Uterus (tissue), 4 donors: ENCODE data around the gene ANO7. TPM values are rescaled to one million over a fixed set of nuclear protein-coding genes. Genes with fewer than 3 reads are reported as not detected.

ENCODE experiments used
- DNase-seq, 2 donors: peaks; one replicate each; pipeline ENCODE4 v3.0.0-alpha.2; 2019 to 2020
- H3K27ac ChIP-seq, 2 donors: fragments of 200-600 bp; sonication (generic); 1 replicate in 1 of 2; 2 replicates in 1 of 2; pipeline ENCODE4 v1.5.1; 2016 to 2018
- H3K27me3 ChIP-seq, 2 donors: fragments of 200-600 bp; sonication (generic); one replicate each; pipeline ENCODE4 v1.5.1; 2018 to 2019; ENCODE audit warnings: control low read depth in 1 of 2
- H3K36me3 ChIP-seq, 2 donors: fragments of 200-600 bp; sonication (generic); one replicate each; pipeline ENCODE4 v1.5.1; 2019; ENCODE audit warnings: control low read depth in 1 of 2
- H3K4me1 ChIP-seq, 2 donors: fragments of 200-600 bp; sonication (generic); one replicate each; pipeline ENCODE4 v1.5.1; 2018 to 2019; ENCODE audit warnings: control low read depth in 1 of 2
- H3K4me3 ChIP-seq, 2 donors: fragments of 200-600 bp; sonication (generic); 1 replicate in 1 of 2; 2 replicates in 1 of 2; pipeline ENCODE4 v1.5.1; 2018 to 2019; ENCODE audit warnings: mild to moderate bottlenecking in 1 of 2
- H3K9me3 ChIP-seq, 2 donors: fragments of 200-600 bp; sonication (generic); one replicate each; pipeline ENCODE4 v1.5.1; 2019; ENCODE audit warnings: control low read depth in 1 of 2
- CTCF ChIP-seq, 4 experiments: fragments of 200-600 bp in 2 of 4; fragments of 450-650 bp in 2 of 4; sonication (generic) in 2 of 4; IDR thresholded peaks; one replicate each; pipeline ENCODE4 v1.5.1; 2016 to 2019; ENCODE audit warnings: antibody characterized with exemption in 4 of 4, mild to moderate bottlenecking in 2 of 4, moderate library complexity in 1 of 4
- POLR2A ChIP-seq, 2 donors: fragments of 450-650 bp; IDR thresholded peaks; one replicate each; pipeline ENCODE4 v1.6.1; 2016; ENCODE audit warnings: antibody characterized with exemption in 2 of 2, mild to moderate bottlenecking in 1 of 2, moderate library complexity in 1 of 2
- intact Hi-C: fragments of 100-400 bp; cut with DNase I; formaldehyde crosslinking; loops from one replicate; pipeline ENCODE4 v1.15.1; 2023; ENCODE audit warnings: low total_unique reads
- total RNA-seq, 4 donors: library from RNA; depleted of rRNA in 3 of 4; stranded (reverse); fragments of >200 nt in 3 of 4; gene quantifications; one replicate each; pipeline versions ENCODE4 v1.1.0 to v1.2.4, GENCODE V29; 2014 to 2023
- donor health status: DM: yes; HTN: yes; CAD: no.

Gene ANO7
- total RNA-seq, 4 donors from 2014 or later = under 0.01 to 3.8 (median 0.21) TPM; not detected in 1

GRCh38 chr2:241228860-241229516 is 40.5 kb downstream of the ANO7 start:
- peaks cover 0 to 7% of the 10 kb centered on the region in 2 donors for H3K4me1 ChIP-seq
- no peaks in the 10 kb centered on the region for H3K36me3 ChIP-seq
- H3K27ac ChIP-seq = no peak overlapping the region
- H3K4me3 ChIP-seq = no peak overlapping the region
- no peak for DNase-seq
- intact Hi-C loops = no loop called here
- H3K9me3 ChIP-seq = no peaks in the 10 kb centered on the region
- TF ChIP-seq POLR2A (IDR thresholded peaks at IDR 0.05) (no peak), CTCF (IDR thresholded peaks at IDR 0.05) (no peak)
- no peaks in the 10 kb centered on the region for H3K27me3 ChIP-seq

- Histone ChIP-seq H3K36me3 (no peaks in the 10 kb centered on the region), H3K9me3 (no peaks in the 10 kb centered on the region), H3K4me1 (no peaks in the 10 kb centered on the region), H3K27ac (no peak overlapping the region), H3K27me3 (no peaks in the 10 kb centered on the region), H3K4me3 (no peak overlapping the region)
- DNase-seq = no peak
- TF ChIP-seq CTCF (IDR thresholded peaks at IDR 0.05) = no peak
- TF ChIP-seq POLR2A (IDR thresholded peaks at IDR 0.05) = no peak
- intact Hi-C loops = no loop called here
Observed at GRCh38 chr2:241229563-241230401, 41.3 kb downstream of the ANO7 start.

GRCh38 chr2:241230435-241230834 is 42.0 kb downstream of the ANO7 start:
- intact Hi-C loops = no loop called here
- TF ChIP-seq CTCF (IDR thresholded peaks at IDR 0.05) = no peak
- TF ChIP-seq POLR2A (IDR thresholded peaks at IDR 0.05) = no peak
- H3K27me3 ChIP-seq = no peaks in the 10 kb centered on the region
- no peak for DNase-seq
- H3K27ac ChIP-seq = no peak overlapping the region
- H3K9me3 ChIP-seq = no peaks in the 10 kb centered on the region
- H3K4me1 ChIP-seq = no peaks in the 10 kb centered on the region
- H3K4me3 ChIP-seq = no peak overlapping the region
- H3K36me3 ChIP-seq = no peaks in the 10 kb centered on the region

- H3K27me3 ChIP-seq = no peaks in the 10 kb centered on the region
- no peak overlapping the region for H3K27ac ChIP-seq
- no peak for DNase-seq
- no peak overlapping the region for H3K4me3 ChIP-seq
- H3K4me1 ChIP-seq = no peaks in the 10 kb centered on the region
- no peak for TF ChIP-seq CTCF (IDR thresholded peaks at IDR 0.05)
- TF ChIP-seq POLR2A (IDR thresholded peaks at IDR 0.05) = no peak
- H3K9me3 ChIP-seq = no peaks in the 10 kb centered on the region
- intact Hi-C loops = no loop called here
- no peaks in the 10 kb centered on the region for H3K36me3 ChIP-seq
Observed at GRCh38 chr2:241232736-241233575, 44.5 kb downstream of the ANO7 start.
